ENCODE data around the gene TIPARP.

TIPARP gene

GRCh38 chr3:156674911-156675829, 780 bp downstream of the TIPARP start (continued):
- TF ChIP-seq ZBTB20 (tag by site-specific recombination; IDR thresholded peaks at IDR 0.05) = peak; percentile 79; the same call in 1 of the 2 replicates
- no peak for TF ChIP-seq HOXA7 (CRISPR knock-in tag; IDR thresholded peaks at IDR 0.05; ENCODE audit: borderline replicate concordance)
- no peak for TF ChIP-seq ZNF23 (tag by site-specific recombination; IDR thresholded peaks at IDR 0.05; ENCODE audit: borderline replicate concordance)
- peak; percentile 43; the same call in 1 of the 2 replicates for TF ChIP-seq ZSCAN30 (tag by site-specific recombination; IDR thresholded peaks at IDR 0.05)
- no peak for TF ChIP-seq ZNF791 (tag by site-specific recombination; IDR thresholded peaks at IDR 0.05)
- no peak for TF ChIP-seq ZNF394 (tag by site-specific recombination; IDR thresholded peaks at IDR 0.05; ENCODE audit: borderline replicate concordance)
- TF ChIP-seq ZNF433 (tag by site-specific recombination; IDR thresholded peaks at IDR 0.05; ENCODE audit: low read depth) = no peak
- TF ChIP-seq, protein P1, sequence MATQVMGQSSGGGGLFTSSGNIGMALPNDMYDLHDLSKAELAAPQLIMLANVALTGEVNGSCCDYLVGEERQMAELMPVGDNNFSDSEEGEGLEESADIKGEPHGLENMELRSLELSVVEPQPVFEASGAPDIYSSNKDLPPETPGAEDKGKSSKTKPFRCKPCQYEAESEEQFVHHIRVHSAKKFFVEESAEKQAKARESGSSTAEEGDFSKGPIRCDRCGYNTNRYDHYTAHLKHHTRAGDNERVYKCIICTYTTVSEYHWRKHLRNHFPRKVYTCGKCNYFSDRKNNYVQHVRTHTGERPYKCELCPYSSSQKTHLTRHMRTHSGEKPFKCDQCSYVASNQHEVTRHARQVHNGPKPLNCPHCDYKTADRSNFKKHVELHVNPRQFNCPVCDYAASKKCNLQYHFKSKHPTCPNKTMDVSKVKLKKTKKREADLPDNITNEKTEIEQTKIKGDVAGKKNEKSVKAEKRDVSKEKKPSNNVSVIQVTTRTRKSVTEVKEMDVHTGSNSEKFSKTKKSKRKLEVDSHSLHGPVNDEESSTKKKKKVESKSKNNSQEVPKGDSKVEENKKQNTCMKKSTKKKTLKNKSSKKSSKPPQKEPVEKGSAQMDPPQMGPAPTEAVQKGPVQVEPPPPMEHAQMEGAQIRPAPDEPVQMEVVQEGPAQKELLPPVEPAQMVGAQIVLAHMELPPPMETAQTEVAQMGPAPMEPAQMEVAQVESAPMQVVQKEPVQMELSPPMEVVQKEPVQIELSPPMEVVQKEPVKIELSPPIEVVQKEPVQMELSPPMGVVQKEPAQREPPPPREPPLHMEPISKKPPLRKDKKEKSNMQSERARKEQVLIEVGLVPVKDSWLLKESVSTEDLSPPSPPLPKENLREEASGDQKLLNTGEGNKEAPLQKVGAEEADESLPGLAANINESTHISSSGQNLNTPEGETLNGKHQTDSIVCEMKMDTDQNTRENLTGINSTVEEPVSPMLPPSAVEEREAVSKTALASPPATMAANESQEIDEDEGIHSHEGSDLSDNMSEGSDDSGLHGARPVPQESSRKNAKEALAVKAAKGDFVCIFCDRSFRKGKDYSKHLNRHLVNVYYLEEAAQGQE (tag by site-specific recombination; IDR thresholded peaks at IDR 0.05) = no peak
- TF ChIP-seq TCF7L2 (IDR thresholded peaks at IDR 0.05; ENCODE audit: borderline replicate concordance, low read depth, low read length) = 0 out of 2 replicates have a peak, but pooled peaks have one; percentile 22
- TF ChIP-seq ZNF202 (tag by site-specific recombination; IDR thresholded peaks at IDR 0.05; ENCODE audit: borderline replicate concordance) = no peak
- TF ChIP-seq, protein P2, sequence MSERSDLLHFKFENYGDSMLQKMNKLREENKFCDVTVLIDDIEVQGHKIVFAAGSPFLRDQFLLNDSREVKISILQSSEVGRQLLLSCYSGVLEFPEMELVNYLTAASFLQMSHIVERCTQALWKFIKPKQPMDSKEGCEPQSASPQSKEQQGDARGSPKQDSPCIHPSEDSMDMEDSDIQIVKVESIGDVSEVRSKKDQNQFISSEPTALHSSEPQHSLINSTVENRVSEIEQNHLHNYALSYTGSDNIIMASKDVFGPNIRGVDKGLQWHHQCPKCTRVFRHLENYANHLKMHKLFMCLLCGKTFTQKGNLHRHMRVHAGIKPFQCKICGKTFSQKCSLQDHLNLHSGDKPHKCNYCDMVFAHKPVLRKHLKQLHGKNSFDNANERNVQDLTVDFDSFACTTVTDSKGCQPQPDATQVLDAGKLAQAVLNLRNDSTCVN (tag by site-specific recombination; optimal IDR thresholded peaks at IDR 0.05) = peak; percentile 78
- TF ChIP-seq ZNF544 (tag by site-specific recombination; IDR thresholded peaks at IDR 0.05) = no peak
- TF ChIP-seq ZNF37A (tag by site-specific recombination; IDR thresholded peaks at IDR 0.05) = no peak
- no peak for TF ChIP-seq ZNF416 (tag by site-specific recombination; IDR thresholded peaks at IDR 0.05)
- no peak for TF ChIP-seq ZNF843 (tag by site-specific recombination; IDR thresholded peaks at IDR 0.05)
- TF ChIP-seq HOXC10 (CRISPR knock-in tag; IDR thresholded peaks at IDR 0.05) = no peak
- TF ChIP-seq MEIS1 (CRISPR knock-in tag; IDR thresholded peaks at IDR 0.05; ENCODE audit: borderline replicate concordance) = no peak
- TF ChIP-seq ZSCAN5A (tag by site-specific recombination; IDR thresholded peaks at IDR 0.05) = no peak
- TF ChIP-seq, protein P3, sequence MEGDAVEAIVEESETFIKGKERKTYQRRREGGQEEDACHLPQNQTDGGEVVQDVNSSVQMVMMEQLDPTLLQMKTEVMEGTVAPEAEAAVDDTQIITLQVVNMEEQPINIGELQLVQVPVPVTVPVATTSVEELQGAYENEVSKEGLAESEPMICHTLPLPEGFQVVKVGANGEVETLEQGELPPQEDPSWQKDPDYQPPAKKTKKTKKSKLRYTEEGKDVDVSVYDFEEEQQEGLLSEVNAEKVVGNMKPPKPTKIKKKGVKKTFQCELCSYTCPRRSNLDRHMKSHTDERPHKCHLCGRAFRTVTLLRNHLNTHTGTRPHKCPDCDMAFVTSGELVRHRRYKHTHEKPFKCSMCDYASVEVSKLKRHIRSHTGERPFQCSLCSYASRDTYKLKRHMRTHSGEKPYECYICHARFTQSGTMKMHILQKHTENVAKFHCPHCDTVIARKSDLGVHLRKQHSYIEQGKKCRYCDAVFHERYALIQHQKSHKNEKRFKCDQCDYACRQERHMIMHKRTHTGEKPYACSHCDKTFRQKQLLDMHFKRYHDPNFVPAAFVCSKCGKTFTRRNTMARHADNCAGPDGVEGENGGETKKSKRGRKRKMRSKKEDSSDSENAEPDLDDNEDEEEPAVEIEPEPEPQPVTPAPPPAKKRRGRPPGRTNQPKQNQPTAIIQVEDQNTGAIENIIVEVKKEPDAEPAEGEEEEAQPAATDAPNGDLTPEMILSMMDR (tag by site-specific recombination; IDR thresholded peaks at IDR 0.05) = peak; percentile 64; the same call in 1 of the 2 replicates
- TF ChIP-seq ZNF16 (tag by site-specific recombination; IDR thresholded peaks at IDR 0.05; ENCODE audit: low read depth) = no peak
- peak; percentile 65 for TF ChIP-seq KLF1 (tag by site-specific recombination; IDR thresholded peaks at IDR 0.05)

Measured in HEK293 (cell line).